Fibroblast of gingiva (primary cell): ENCODE data around the gene PXK.
"Not testable (repeated sequence)": the region's sequence is repeated elsewhere in the genome, so short reads cannot be mapped to it uniquely, and the experiment has no call there.

Experiments
- DNase-seq: peaks from one replicate; pipeline ENCODE4 v3.0.0-alpha.2; 2011; ENCODE audit warnings: low read depth

Gene PXK

DNA sequence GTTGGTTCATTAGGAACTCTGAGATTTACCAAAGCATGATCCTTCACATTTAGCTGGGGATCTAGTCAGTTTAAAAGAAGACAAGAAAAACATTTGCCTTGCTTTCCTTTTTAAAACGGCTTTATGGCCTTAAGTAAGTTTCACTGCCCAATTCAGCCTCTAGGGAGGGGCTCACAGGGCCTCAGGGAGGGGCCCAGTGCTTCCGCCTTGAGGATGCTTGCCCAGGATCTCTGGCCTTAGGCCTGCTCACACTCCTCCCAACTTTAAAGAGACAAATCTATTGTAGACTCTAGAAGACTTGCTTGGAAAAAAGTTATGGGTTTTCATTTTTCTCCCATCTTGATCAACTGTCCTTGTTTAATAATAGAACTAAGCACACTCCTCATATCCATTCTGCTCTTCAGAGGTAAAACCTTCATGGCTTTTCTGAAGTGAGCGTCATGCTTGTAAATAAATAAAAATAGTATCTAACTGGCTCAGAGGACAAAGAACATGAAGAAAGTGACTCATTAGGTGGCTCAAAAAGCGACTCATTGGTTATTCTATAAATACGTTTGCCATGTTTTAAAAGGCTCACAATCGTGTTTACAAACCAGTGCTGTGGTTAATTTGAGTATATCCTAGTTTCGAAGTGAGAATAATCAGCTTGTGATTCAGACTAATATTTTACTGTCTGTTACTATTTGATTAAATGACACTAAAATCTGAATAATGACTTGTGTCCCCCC is 87.3 kb downstream of the PXK start:
- peak; percentile 69 for DNase-seq

DNA sequence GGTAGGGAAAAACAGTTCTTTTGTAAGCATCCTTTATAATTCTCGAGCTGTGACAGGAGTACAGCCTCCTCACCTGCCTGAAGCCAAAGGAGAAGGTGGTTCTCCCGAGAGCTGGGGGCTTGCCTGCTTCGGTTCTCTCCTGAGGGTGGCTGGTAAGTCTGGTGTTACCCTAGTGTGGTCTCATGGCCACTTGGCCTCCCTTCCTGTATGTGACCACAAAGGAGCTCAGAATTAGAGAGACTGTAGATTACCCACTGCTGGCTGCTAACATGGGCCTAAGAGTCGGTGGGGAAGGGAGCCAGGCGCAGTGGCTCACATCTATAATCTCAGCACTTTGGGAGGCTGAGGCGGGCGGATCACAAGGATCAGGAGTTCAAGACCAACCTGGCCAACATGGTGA is 88.3 kb downstream of the PXK start:
- DNase-seq: no peak

DNA sequence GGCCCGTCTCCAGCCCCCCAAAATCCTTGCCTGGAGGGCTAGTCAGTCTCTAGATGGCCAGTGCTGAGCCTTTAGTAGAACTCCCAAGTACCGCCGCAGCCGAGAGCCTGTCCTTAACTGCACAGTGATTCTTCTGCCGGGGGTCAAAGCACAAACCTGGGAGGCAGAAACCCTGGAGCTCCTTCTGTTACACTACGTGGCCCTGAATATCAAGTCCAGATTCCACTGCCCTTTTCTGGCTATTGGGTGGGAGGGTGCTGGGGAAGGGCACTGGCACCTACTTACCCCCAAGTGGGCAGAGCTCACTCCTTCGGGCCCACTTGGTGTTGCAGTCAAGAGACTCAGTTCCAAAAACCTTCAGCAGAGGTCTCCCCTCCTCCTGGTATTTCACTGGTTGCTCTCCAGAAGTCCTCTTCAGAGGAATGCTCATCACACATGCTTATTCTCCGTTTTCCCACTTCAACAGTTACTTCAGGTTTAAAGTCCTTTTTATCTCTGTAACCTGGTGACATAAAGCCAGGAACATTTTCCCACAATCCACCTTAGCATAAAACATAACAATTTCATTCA is 90.1 kb downstream of the PXK start:
- no peak for DNase-seq

DNA sequence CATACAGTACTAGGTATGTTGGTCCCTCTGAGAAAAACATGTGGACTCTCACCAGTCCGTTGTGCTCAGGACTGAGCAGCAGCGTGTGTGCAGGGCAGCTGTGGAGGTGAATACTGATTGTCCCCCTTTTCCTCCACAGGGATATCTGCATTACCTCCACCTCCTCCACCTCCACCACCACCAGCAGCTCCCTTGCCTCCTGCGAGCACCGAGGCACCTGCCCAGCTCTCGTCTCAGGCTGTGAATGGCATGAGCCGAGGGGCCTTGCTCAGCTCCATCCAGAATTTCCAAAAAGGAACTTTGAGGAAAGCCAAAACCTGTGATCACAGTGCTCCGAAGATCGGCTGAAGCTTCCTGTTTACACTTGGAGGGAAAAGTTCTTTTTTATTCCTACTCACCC is 91.9 kb downstream of the PXK start:
- DNase-seq: no peak

DNA sequence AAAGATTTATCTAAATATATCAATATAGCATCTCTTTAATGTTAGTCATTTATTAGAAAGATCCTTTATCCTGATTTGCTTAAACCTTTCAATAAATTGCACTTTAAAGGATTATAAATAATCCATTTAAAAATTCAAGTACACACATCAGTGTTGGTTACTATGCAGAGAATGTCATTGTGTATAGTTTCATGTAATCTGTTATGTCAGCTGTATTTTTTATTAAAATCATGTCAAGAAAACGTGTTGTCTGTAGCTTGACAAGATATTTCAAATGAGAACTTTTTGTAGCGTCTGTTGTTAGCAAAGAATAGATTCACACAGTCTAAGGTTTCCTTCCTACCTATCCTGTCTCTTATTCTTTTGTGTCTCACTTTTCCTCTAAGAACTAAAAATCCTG is 93.1 kb downstream of the PXK start:
- no peak for DNase-seq

DNA sequence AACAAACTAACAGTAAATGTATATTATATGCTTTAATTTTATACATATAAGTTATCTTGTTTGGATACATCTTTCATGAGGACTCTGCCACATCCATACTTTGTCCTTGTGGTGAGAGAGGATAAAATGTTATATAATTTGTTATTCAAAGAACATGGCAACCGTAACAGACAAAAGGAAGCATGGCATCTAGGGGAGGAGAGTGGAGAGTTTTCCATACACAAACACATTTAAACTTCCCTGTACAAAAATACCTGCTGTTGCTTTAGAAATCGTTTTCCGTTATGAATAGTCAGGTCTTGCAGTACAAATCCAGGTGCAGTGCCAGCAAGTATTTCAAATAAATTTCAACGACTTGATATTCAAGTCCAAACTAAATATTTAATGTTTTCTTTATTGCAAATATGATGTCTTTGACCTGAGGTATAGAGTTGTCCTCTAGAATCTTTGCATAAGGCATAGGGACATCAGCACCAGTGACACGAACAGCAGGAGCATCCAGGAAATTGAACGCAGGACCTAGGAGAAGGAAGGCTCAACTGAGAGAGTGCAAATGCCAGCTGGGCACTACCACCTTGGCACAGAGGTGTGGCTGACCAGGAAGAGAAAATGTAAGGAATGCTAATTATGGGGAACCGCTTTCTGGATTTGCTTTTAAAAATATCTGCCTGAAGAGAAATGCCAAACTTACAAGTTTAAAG is 95.1 kb downstream of the PXK start:
- DNase-seq: no peak

DNA sequence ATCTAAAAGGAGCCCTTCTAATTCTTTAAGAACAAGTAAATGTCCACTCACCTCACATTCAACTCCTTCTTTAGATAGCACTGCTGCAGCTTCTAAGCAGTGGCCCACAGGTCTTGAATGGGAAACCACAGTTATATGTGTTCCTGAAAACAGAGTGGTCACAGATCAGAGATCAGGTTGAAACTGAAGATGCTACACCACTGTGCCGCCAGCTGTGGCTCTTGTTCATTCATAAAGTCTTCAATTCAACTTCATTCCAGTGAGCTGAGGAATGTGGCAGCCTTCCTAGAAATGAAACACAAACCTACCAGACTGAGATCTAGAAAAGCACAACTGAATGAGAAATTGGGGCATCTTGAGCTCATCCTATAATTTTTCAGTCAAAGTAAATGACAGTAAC is 97.0 kb downstream of the PXK start:
- peak; percentile 73 for DNase-seq

DNA sequence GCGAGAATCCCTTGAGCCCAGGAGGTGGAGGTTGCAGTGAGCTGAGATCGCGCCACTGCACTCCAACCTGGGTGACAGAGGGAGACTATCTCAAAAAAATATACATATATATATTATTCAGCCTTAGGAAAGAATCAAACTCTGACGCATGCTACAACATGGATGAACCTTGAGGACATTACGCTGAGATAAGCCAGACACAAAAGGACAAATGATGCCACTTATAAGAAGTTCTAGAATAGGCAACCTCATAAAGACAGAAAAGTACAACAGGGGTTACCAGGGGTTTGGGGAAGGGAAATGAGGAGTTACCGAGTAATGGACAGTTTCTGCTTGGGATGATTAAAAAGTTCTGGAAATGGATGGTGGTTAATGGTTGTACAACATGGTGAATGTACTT is 100.2 kb downstream of the PXK start:
- no peak for DNase-seq

DNA sequence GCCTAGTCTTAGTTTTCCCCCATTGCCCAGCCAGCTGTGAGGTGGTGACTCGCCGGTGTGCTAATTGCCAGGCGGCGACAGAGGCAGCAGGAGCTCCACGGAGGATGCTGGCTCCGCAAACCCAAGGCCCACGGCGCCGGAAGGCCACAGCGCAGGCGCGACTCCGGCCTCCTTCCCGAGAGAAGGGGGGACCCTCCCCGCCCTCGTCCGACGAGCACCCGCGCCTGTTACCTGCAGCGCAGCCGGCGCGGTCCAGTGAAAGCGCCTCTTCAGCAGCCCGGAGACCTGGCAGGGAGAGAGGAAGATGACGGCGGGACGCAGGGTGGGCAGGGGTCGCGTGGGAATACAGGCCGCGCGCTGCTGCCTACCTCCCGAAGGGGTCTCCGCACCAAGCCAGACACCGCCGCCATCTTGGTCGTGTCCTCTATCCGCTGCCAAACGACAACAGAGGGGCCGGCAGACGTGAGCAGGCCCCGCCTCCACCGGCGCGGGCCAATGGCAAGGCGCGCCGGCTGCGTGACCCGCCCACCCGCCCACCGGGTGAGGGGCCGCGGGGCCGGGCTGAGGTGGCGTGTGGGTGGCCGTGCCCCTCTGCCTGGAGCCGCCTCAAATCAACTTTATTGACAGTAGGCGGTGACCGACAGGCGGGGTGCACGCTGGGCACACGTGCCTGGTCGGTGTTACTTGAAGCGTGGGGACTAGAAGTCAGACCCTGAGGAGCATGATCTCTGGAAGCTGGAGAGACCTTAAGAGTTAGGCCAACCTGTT is 100.9 kb downstream of the PXK start, which contains the start of gene PDHB:
PDHB (minus strand) TSS at position 433 of the 768 bp plus-strand sequence; CDS start at position 410, 23 bp downstream.
- DNase-seq: peak; percentile 84

DNA sequence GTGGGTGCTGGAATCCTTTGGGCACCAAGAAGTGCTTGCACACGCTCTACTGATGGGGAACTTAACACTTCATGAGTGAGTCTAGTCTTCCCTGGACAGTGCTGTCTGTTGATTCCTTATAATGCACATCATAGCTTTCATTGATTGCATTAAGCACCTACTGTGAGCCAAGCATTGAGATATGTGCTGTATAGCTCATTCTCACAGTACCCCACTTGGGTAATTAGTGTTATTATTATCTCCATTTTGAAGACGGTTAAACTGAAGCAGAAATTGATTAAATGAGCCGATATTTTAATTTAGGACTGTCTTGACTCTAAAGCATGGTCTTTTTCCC is 101.4 kb downstream of the PXK start:
- DNase-seq: no peak

DNA sequence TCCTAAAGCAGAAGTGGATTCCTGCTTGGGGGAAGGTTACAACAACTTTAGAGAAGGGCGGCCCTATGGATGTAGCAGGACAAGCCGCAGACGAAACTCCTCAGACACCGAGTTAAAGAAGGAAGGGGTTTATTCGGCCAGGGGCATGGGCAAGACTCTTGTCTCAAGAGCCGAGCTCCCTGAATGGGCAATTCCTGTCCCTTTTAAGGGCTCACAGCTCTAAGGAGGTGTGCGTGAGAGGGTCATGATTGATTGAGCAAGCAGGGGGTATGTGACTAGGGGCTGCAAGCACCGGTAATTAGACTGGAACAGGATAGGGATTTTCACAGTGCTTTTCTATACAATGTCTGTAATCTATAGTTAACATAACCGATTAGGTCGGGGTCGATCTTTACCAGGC is 101.8 kb downstream of the PXK start:
- DNase-seq: no peak

DNA sequence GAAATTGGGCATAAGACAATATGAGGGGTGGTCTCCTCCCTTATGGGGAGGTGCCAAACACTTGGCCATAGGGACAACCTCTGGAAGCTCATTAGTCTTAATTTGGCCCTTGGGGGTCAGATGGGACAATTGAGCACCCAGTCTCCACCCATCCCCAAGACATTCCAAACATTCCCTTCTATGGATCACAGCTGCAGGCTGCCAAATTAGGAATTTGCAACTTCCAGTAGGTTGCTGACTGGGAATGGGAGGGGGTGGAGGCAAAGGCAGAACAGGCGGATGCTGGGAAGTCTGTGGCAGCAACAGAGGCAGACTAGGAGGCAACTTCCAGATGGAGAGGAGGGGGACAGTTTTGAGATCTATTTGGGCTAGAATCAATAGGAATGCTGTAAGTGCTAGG is 102.3 kb downstream of the PXK start:
- peak; percentile 57 for DNase-seq

DNA sequence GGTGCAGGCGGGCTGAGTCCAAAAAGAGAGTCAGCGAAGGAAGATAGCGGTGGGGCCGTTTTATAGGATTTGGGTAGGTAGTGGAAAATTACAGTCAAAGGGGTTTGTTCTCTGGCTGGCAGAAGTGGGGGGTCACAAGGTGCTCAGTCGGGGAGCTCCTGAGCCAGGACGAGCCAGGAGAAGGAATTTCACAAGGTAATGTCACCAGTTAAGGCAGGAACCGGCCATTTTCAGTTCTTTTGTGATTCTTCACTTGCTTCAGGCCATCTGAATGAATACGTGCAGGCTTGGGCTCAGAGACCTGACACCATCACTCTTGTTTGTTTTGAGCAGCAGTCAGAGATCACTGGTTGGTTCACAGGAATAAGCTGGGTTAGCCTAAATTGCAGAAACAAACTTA is 104.6 kb downstream of the PXK start:
- DNase-seq: not testable (repeated sequence)

DNA sequence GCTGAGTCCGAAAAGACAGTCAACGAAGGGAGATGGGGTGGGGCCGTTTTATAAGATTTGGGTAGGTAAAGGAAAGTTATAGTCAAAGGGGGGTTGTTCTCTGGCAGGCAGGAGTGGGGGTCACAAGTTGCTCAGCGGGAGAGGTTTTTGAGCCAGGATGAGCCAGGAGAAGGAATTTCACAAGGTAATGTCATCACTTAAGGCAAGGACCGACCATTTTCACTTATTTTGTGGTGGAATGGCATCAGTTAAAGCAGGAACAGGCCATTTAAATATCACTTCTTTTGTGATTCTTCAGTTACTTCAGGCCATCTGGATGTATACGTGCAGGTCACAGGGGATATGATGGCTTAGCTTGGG is 108.3 kb downstream of the PXK start:
- not testable (repeated sequence) for DNase-seq

DNA sequence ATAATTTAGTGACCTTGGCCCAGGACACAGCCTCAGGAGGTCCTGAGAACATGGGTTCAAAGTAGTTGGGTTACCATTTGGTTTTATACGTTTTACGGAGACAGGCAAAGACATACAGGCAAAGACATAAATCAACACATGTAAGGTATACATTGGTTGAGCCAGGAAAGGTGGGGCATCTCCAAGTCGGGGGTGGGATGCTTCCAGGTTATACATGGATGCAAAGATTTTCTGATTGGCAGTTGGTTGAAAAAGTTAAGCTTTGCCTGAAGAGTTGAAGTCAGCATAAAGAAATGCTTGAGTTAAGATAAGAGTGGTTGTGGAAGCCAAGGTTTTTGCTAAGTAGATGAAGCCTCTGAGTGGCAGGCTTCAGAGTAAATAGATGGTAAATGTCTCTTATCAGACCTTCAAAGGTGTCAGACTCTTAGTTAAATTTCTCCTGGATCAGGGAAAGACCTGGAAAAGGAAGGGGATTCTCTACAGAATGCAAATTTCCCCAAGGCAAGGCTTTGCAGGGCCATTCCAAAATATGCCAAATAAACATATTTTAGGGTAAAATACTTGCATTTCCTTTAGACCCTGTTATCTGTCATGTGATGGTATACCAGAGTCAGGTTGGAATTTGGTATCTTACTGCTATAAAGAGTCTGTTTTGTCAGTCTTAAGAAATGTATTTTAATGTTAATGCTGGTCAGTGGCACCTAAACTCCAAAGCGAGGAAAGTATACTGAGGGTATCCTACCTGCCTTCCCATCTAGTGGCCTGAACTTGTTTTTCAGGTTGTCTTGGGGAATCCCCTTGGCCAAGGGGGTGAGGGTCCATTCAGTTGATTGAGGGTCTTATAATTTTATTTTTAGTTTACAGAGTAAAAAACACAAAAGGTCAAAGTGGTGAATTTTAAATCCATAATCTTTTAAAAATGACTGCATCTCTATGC is 109.1 kb downstream of the PXK start:
- no peak for DNase-seq

DNA sequence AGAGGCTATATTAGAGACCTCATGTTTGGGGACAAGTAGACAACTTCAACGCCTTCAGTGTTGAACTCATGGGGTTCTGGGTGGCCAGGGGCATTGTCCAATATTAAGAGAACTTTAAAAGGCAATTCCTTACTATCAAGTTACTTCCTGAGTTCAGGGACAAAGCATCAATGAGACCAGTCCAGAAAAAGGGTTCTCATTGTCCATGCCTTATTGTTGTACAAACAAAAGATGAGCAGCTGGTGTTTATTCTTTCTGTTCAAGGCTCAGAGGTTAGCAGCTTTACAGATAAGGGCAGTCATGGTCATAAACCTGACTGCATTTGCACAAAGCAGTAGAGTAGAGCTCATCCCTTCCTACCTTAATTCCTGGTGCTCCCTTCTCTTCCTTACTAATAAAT is 119.5 kb downstream of the PXK start:
- no peak for DNase-seq

DNA sequence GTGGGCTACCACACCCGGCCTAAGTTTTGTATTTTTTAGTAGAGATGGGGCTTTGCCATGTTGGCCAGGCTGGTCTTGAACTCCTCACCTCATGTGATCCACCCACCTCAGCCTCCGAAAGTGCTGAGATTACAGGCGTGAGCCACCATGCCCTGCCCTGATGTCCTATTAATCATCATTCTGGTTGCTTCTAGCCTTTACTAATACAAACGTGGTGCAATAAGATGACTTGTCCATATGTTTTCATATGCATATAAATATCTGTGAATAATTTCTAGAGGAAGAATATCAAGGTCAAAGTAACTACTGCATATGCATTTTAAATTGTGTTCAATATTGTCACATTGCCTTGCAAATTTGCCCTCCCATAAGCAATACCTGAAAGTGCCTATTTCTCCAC is 126.5 kb downstream of the PXK start:
- no peak for DNase-seq

DNA sequence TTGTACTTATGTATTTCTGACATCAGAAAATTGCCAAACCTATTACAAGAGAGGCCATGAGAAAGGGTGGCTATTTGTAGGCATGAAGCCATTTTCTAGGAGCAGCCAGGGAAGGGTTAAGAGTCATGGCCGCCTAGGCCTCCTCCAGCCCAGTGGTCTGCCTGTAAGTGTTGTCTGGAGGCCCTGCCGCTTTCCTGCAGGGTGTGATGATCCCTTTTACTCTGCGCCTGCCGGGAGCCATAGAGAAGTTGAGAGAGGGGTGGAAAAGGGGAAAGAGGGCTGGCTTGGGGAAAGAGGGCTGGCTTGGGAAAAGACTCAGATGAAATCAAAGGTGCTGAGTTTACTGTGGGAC is 130.1 kb downstream of the PXK start:
- DNase-seq: no peak

DNA sequence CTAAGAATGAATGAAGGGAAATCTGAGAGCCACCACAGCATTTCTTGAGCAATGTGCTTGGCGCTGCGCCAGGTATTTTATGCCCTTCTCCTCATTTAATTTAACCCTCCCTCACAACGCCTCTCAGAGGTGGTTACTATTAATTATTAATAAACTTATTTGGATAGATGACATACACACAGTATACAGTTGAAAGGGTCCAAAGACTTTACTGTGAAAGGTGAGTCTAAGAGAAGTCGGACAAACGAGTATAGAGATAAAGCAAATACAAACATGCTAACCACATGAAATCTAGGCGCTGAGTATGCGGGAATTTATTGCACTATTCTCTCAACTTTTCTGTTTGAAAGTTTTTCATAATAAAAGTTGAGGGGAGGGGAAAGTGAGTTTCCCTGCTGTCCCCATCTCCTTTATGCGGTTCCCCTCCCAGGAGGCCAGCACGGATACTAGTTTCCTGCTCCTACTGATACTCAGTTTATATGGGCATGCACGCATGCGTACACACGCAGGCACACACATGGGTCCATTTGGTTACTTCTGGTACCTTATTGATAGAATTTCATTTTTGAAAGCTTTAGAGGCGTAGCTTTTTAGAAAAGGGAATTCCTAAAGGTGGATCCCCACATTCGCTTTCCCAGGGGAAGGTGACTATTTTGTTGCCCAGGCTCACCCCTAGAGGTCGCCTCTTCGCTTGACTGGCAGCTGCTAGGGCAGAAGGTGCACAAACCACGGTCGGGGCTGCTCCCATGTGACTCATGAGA is 130.7 kb downstream of the PXK start:
- peak; percentile 70 for DNase-seq

DNA sequence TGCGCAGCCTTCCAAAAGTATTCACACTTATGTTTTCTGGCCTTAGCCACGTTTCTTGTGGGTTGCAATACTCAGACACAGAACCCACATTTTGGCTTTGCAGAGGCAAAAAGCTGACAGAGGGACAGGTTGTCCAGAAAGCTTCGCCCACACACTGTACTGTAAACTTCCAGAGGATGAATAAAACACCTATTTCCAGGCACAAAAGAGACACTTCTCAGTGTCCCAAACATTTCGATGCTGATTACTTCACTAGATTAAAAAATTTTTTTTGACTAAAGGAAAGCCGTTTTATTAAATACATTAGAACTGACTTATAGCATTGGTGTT is 131.2 kb downstream of the PXK start:
- no peak for DNase-seq

DNA sequence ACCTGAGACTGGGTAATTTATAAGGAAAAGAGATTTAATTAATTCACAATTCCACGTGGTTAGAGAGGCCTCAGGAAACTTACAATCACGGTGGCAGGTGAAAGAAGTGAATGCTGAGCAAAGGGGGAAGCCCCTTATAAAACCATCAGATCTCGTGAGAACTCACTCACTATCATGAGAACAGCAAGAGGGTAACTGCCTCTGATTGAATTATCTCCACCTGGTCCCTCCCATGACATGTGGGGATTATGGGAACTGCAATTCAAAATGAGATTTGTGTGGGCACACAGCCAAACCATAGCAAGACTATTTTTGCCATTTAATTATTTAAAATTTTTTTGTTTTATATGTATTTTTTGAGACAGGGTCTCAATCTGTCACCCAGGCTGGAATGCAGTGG is 132.2 kb downstream of the PXK start:
- DNase-seq: no peak
